IPS DF 19.7 (cell line): Measurements from ENCODE around the gene MMP23B.
"Not testable (repeated sequence)": the region's sequence is repeated elsewhere in the genome, so short reads cannot be mapped to it uniquely, and the experiment has no call there.

ENCODE experiments used
- DNase-seq: peaks from one replicate; pipeline ENCODE4 v3.0.0-alpha.2; 2013; ENCODE audit warnings: low read depth, low spot score

The MMP23B gene

DNA sequence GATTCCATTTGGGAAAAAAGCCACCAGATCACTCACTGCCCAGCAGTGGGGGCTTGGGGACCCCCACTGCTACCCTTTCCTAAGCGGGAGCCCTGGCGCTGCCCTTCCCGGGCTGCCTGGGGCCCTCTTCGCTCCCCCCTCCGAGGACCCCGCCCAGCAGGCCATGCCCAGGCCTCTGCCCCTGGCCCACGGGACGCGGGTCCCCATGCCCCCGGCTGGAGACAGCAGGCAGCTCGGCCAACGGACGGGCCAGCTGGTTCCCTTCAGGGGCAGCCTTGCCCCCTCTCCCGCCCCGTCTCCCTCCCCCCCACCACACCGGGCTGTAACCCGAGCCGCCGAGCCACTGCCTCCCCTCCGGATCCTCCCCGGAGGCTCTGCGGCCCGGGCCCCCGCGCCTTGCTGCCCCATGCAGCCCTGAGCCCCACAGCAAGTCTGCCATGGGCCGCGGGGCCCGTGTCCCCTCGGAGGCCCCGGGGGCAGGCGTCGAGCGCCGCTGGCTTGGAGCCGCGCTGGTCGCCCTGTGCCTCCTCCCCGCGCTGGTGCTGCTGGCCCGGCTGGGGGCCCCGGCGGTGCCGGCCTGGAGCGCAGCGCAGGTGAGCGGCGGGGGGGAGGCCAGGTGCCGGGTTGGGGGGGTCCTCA is at the start of gene MMP23B:
MMP23B (plus strand) TSS at position 392 of the 639 bp plus-strand sequence; CDS start at position 438, 46 bp downstream.
- no peak for DNase-seq

DNA sequence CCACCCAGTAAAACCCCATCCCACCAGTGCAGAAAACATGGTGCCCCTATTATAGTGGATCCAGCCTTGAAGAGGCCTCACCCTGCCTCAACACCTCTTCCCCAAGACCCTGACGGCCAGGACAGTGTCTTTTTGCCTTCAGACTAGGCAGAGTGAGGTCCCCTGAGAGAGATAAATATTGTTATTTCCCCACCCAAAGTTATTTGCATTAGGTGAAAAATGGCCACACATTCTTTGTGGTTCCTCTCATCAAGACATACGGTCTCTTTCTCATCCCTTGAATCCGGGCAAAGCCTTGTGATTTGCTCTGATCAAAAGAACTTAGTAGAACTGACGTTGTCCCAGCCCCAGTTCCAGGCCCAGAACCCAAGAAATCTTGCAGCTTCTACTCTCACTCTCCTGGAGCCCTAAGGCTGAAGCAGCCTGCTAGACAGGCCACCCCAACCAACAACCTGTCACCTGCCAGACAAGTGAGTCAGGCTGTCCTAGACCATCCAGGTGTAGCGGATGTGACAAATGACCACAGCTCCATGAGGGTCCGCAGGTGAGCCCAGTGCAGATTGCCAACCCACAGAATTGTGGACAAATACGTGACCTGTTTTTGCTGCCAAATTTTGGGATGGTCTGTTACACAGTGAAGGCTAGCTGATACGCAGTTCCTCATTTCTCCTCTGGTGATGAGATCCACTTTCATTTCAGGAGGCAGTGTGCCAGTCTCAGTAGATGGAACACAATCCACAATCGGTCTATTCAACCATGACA is 49.2 kb upstream of the MMP23B start:
- DNase-seq = no peak

DNA sequence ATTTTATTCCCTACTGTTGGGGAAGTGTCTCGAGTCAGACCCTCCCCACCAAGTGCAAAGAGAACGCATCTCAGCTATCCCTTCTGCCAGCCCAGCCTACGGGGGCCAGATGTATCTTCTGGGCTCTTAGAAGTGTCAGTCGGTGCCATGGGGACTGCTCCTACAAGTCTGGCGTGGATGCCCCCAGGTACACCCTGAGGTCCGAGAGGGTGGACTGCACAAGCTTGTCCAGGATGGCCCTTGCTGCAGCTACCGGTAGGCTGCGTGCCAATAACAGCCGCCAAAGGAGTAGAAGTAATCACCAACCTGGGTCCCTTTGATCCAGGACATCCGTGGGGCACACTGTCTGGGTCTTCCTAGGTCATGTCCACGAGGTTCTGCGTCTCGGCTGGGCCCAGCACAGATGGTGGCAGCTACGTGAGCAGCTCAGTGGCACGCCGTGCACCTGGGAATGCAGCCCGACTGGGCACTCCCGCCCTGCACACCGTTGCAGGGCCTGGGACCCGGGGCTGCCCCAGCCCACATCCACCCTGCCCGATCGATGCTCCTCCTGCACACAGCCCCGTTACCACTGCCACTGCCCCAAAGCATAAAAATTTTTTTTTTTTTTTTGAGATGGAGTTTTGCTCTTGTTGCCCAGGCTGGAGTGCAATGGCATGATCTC is 48.5 kb upstream of the MMP23B start:
- no peak for DNase-seq

DNA sequence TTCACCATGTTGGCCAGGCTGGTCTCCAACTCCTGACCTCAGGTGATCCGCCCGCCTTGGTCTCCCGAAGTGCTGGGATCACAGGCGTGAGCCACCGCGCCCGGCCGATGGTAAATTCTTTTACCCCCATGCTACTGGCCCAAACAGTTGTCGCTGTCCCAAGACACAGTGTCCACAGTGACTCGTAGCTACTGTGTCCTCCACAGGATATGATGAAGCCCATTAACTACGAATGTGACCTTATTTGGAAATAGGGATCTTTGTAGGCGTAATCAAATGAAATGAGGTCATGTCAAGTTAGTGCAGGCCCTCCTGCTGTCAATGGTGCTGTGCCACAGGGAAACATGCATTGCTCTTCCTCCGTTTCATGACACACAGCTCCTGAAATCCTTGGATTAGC is 40.5 kb upstream of the MMP23B start:
- no peak for DNase-seq

DNA sequence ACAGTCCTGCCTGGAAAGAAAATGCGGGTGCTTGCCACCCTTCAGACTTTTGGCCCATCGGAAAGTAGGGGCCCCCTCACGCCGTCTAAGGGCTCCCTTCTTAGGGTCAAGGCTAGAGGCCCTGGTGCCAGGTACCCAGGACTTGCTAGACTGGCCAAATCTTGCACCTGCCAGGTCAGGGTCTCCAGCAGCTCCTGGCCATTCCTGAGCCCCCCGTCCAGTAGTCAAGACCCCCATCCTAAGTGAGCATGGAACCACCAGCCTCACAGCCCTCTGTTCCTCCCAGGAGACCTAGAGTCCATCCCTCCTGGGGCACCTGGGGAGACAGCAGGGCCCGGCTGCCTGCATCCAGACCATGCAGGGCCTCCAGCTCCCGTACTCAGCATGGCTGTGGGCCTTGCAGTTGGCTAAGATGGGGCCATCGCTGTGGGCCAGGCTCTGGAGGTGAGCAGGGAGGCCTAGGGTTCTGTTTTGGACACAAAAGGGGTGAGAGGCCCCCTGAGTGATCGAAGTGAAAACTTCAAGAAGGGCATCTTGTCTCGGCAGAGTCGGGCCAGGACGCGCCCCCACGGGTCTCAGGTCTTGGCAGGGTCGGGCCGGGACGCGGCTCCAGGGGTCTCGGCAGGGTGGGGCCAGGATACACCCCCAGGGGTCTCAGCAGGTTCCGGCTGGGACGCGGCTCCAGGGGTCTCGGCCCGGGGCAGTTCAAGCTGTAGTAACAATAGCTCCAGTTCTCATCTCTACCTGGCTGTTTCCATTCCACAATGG is 38.0 kb upstream of the MMP23B start:
- DNase-seq = no peak

DNA sequence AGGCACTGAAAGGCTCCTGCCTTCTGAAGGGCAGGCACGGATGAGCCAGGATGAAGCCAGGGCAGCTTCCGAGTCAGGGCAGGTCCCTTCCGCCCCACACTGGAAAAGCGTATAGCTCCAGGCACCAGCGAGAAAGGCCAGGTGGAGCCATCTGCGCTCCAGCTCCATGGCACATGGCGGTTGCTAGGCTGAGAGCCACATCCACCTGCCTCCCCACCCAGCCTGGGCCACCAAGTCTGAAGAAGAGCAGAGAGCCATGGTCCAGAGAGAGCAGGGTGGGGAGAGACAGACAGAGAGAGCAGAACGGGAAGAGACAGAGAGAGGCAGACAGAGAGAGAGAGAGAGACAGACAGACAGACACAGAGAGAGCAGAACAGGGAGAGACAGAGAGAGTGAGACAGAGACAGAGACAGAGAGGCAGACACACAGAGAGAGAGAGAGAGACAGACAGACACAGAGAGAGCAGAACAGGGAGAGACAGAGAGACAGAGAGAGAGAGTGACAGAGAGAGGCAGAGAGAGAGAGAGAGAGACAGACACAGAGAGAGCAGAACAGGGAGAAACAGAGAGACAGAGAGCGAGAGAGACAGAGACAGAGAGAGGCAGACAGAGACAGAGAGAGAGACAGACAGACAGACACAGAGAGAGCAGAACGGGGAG is 37.2 kb upstream of the MMP23B start:
- DNase-seq = no peak

DNA sequence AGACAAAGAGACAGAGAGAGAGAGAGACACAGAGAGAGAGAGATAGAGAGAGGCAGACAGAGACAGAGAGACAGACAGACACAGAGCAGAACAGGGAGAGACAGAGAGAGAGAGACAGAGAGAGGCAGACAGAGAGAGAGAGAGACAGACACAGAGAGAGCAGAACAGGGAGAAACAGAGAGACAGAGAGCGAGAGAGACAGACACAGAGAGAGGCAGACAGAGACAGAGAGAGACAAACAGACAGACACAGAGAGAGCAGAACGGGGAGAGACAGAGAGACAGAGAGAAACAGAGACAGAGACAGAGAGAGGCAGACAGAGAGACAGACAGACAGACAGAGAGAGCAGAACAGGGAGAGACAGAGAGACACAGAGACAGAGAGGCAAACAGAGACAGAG is 36.6 kb upstream of the MMP23B start:
- DNase-seq = not testable (repeated sequence)

DNA sequence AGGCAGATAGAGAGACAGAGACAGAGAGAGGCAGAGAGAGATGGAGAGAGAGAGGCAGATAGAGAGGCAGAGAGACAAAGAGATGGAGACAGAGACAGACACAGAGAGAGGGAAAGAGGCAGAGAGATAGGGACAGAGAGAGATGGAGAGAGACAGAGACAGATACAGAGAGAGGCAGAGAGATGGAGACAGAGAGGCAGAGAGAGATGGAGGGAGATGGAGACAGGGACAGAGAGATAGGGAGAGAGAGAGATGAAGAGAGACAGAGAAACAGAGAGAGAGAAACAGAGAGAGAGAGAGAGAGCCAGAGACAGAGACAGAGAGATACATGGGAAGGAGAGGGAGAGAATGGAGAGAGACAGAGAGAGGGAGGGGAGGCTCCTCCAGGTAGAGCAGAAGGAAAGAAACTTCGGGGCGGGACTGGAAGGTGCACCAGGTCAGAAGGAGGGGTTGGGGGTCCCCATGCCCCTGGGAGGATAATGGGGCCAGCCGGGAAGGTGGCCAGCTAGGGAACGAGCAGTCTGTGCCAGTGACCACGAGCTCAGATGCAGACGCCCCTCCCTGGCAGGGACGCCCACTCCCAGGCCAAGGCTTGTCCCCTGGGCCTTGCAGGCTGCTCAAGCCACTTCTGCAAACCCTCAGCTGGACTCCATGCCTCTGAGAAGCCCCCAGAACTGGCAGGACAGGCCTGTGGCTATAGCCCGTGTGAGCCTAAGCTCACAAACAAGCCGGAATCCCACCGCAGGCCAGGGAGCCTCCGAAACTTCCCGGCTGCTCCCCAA is 35.3 kb upstream of the MMP23B start:
- no peak for DNase-seq

DNA sequence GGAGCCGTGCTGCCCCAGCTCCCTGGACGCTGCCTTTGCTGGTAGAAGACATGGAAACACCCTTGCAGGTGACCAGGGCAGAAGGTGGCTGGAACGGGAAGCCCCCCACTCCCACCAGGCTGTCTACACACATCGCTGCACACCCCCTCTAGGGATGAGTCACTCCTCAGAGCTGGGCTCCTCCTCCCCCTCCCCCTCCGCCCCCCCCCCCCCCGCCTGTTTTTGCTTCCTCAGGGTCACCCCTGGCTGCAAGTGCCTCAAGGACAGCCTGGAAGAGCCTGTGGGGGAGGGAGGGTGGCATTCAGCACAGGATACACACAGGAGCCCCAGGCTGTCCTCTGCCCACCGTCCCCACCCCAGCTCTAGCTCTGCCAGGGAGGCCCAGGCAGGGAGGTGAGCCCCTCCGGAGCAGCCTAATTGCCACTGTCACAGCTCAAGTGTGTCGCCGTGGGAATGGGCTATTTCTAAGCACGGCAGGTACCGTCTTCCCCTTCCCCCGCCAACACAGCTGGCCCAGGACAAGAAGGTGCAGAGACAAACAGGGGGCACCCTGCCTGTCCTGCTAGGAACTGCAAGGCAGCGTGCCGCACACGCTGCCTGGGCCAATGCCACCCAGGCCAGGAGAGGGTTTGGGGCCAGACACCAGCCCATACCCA is 34.6 kb upstream of the MMP23B start:
- no peak for DNase-seq

DNA sequence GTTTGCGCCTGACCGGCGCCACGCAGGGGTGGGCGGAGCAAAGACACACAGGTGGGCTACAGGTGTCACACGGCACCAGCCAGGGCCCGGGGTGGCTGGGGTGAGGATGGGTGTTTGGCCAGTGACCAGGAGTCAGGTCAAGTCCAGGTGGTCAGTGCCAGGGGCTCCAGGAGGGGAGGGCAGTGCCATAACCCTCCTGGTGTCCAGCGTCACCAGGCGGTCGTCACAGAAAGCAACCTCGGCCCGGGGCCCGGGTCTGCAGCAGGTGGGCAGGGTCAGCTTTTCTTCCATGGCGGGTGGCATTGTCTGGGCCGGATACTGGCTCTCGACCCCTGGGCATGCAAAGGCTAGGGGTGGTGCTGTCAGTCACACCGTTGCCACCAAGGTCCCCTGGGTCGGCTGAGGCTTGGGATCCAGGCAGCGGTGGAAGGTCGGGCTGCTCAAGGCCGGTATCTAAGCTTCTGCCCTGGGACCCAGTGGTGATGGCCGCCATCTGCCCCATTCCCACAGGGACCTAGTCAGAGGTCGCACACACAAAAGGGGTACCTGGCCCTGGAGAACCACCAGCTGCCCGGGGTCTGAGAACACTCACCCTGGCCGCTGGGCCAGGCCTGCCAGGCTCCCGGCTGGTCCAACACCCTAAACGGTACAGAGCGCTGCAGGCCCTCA is 33.8 kb upstream of the MMP23B start:
- no peak for DNase-seq

DNA sequence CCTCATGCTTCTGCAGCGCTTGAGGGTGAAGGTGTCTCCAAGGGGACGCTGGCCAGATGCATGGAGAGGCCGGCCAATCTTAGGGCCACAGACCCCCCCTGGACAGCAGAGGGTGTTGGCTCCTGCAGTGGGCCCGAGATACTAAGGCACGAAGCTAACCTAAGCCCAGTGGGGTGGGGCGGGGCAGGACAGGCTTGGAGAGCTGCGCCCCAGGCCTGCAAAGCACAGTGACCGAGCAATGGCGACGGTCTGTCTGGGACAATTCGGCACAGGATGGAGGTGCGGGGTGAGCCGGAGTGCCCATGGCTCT is 33.3 kb upstream of the MMP23B start:
- no peak for DNase-seq

DNA sequence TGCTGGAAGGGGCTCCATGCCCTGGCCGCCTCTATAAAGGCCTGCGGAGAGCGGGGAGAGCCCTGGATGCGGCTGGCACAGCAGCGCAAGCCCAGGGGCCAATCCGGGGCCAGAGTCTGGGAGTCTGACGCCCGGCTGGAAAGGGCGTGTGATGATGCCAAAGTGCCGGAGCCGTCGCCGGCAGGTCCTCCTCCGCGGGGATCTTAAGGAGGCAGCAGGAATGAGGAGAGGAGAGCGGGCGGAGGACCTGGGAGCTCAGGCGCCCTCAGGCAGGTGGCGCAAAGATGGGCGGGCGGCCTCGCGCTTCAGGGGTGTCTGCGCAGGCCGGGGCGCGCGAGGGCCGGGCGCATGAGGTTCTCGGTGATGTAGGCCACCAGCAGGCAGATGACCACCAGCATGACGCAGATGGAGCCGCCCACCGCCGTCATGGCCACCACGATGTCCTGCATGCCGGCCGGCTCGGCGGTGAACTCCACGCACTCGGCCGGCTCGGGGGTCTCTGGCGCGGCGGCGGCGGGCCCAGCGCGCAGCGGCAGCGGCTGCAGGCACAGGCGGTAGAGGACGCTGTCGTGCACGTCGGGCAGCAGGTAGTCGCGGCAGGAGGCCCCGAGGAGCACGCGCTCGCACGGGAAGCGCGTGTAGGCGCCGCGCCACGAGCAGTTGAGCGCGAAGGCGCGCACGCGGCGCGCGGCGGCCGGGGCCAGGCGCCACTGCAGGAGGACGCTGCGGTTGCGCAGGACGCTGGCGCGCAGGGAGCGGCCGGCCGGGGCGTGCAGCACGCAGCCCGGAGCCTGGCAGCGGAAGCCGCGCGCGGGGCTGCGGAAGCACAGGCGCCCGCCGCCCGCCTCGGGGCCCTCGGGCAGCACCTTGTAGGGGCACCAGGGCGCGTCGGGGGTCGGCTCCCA is 32.7 kb upstream of the MMP23B start:
- no peak for DNase-seq

DNA sequence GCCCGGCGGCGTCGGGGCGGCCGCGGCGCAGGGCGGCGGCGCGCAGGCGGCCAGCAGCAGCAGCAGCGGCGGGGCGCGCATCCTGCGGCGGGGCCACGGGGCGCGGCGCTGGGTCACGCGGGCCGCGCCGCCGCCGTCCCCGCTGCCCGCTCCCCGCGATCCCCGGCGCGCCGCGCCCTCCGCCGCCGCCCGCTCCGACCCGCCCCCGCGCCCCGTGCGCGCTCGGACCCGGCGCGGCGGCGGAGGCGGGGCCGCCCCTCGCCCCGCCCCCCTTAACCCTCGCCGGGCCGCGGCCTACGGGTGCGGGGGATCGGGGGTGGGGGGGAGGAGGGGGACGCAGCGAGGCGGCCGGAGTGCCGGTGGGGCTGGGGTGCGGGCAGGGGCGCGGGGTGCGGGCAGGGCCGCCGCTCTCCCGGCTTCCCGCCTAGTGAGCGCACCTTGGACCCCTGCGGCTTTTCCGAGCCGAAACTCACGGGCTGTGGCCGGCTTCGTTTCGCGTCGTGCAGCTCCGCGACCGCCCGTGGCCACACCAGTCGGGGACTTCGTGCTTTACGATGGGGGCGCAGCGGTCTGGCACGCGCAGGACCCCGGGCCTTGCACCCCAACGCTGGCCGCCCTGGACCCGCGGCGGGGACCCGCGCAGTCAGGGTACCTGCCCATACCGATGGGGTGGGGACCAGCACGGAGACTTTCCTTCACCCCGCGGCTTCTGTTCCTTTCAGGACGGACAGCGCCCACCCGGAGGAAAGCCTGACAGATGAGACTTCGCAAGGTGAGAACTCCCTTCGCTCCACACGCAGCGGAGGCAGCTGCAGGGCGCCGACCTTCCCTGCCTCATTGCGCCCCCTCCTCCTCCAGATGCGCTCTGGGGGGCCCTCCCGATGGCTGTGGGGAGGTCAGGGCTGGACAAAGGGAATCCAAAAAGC is 31.8 kb upstream of the MMP23B start, which contains the start of gene FNDC10:
FNDC10 (minus strand) TSS at position 201 of the 926 bp plus-strand sequence; CDS start at position 81, 120 bp downstream.
- DNase-seq = no peak

DNA sequence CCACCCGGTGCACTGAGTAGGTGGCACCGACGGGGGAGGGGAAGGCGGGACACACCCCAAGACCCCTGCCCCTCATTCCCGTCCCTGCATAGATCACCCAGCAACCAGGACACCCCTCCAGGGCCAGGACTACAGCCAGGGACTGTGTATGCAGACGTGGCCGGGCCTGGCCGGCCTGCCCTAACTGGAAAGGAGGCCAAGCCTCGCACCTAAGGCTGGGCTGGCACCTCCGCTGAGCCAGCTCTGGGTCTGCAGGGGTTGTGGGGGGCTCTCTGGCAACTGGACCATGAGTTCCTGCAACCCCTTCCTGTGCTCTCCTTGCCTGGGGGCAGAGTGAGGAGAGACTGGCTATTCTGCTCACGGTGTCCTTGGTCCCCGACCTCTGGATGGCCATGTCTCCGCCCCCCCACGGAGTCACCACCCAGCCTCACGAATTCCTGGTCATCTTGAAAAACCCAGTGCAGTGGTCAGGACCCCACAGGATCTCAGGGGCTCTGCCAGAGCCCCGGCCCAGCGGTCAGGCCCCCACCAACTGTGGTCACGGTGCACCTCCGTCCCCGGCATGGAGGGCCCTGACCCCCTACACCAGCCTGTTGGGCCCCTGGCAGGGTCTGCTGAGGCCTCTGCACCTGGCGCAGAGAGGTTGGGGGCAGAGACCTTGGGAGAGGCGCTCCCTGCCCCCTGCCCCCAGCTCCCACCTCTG is 31.0 kb upstream of the MMP23B start:
- DNase-seq = no peak

DNA sequence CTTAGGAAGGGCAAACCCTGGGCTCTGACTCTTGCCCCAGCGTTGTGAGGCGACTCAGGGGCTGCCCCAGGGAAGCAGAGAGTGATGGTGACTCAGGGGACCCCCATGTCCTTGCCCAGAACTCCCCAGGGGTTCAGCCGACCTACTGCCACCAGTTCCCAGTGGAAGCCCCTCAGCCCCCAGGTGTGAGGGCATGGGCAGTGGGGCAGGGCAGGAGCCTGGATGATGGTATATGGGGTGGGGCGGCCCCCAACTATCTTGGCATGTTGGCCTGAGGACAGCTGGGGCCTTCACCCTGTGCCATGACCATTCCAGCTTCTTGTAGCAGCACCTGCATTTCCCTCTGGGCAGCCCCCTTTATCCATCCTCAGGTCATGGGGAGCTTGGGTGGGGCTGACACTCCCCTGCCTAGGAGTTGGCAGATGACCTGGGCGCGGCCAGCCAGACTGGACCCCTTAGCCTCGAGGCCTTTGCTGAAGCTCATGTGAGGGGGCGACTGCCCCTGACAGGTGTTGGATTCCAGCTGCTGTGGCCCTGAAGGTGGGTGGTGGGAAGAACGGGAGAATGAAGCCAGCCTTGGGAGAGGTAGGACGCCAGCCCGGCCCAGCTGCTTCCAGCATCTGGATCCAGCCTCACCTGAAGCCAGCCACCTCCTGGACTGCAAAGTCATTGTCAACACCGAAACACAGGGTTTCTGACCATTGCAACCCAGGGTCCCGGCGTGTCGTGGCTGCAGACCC is 30.2 kb upstream of the MMP23B start:
- DNase-seq = no peak

DNA sequence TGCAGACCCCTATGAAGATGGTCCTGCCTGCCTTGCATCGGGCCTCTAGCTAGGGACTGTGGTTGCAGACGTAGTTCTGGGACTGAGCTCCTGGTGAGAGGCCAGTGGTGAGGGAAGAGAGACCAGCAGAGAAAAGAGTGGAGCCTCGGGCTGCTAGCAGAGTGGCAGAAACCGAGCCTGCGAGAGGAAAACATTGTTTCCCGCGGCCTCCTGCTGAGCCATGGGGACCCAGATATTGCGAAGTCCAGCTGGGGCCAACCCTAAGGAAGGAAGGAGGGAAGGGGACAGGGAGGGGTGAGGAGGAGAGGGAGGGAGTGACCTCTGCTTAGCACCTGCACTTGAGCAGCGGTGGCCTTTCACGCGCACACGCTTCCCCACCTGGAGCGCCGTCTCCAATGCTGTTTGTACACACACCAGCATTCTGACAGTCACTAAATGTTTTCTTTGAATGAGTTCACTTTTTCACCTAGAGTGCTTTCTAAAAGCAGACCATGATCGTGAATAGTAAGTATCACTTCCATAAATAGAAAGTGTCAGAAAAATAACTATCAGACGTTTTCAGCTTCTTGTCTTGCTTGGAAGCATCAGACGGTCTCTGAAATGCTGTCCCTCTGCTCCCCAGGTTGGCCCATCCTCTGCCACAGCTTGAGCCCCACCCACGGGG is 29.5 kb upstream of the MMP23B start:
- no peak for DNase-seq
